ENCODE results near the gene COPZ1. TPM values are rescaled to one million over a fixed set of nuclear protein-coding genes. Genes with fewer than 3 reads are reported as not detected.

COPZ1 gene
- polyA plus RNA-seq, 3 donors: 78.9 to 190 (median 176) TPM

DNA sequence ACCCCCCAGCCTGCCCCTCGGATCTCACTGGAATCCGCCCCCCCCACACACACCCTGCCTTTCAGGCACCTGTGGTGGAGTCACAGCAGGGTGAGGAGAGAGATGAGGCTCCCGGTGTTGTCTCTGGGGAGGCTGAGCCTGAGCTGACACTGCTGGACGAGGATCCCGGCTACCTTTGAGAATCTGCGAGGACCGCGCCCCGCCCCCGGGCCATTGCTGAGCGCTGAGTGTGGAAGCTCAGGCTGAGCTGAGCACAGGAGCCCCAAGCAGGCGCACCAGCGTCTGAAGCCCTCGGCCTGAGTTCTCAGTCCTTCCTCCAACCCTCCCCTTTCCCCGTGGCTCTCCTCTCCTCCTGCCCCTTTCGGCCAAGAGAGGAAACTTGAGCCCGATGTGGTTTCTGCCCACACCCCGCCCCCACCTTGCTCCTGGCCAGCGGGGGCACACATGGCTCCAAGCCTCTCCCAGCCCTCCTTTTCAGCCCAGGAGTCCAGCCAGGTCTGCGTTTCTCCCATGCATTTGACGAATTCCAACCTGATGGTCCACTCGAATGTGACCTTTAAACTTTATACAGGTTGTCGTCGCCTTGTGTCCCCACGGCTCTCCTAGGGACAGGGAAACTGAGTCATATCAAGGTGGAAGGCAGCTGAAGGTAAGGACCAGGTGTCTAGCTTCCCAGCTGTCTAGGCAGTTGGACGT is 24.1 kb upstream of the COPZ1 start, which contains the start of gene NFE2:
NFE2 (minus strand) TSS at position 284 of the 696 bp plus-strand sequence. CDS start 5,767 bp downstream, outside the sequence.
- Mint-ChIP-seq H3K36me3 (peaks cover 4 to 22% of the 10 kb centered on the region in 2 donors), H3K4me1 (peaks cover 79% of the 10 kb centered on the region), H3K27ac (peak within 1 kb of the TSS; percentile 90 to 93 (median 91)), H3K9me3 (peaks cover 0 to 4% (median 0%) of the 10 kb centered on the region in 7 donors), H3K27me3 (ENCODE audit: low read depth in 3 of 3) (peaks cover 0 to 1% (median 1%) of the 10 kb centered on the region in 3 donors), H3K4me3 (peak within 1 kb of the TSS; percentile 86 to 99)
- no peaks in the 10 kb centered on the region for H3K27me3 ChIP-seq (ENCODE audit: control insufficient read depth in 2 of 2, insufficient read depth in 2 of 2, low read length in 2 of 2)
- H4K20me1 ChIP-seq (ENCODE audit: insufficient read depth, low read length): peaks cover 10% of the 10 kb centered on the region
- H2AFZ ChIP-seq (ENCODE audit: insufficient read depth, low read depth, low read length, poor library complexity, severe bottlenecking): peak within 1 kb of the TSS; percentile 77
- peak within 1 kb of the TSS; percentile 63 to 87 for H3K27ac ChIP-seq (ENCODE audit: low read depth in 1 of 2, low read length in 2 of 2)
- peaks cover 94% of the 10 kb centered on the region for H3K79me2 ChIP-seq (ENCODE audit: insufficient read depth, low read length)
- WGBS (ENCODE audit: insufficient coverage): under 1% methylated on average over 20 of the region's 26 CpGs
- intact Hi-C loops (cut with micrococcal nuclease): loop anchor here in 1 of 2 donors (2.0 kb wide), 1 partner anchor 28 kb away; no protein-coding TSS in a partner anchor
- no peaks in the 10 kb centered on the region for H3K9me3 ChIP-seq (replicated peaks in 1 of 2; ENCODE audit: control insufficient read depth in 1 of 2, insufficient read depth in 1 of 2, low read length in 2 of 2)
- H3K4me2 ChIP-seq (replicated peaks; ENCODE audit: extremely low read depth, low read length, poor library complexity, severe bottlenecking): peak within 1 kb of the TSS; percentile 99
- peaks cover 0 to 2% of the 10 kb centered on the region in 2 donors for H3K36me3 ChIP-seq (replicated peaks in 1 of 2; ENCODE audit: control insufficient read depth in 1 of 2, insufficient read depth in 2 of 2, low read length in 2 of 2)
- H3K9ac ChIP-seq (ENCODE audit: insufficient read depth, low read length, poor library complexity, severe bottlenecking): peak within 1 kb of the TSS; percentile 73
- peak; percentile 65 to 75 (median 66) for DNase-seq
- TF ChIP-seq CTCF (IDR thresholded peaks at IDR 0.05): no peak
- peak within 1 kb of the TSS; percentile 80 to 99 (median 93) for H3K4me3 ChIP-seq (replicated peaks in 1 of 3; ENCODE audit: low read depth in 2 of 3, low read length in 3 of 3)
- peaks cover 84 to 97% of the 10 kb centered on the region in 2 donors for H3K4me1 ChIP-seq (ENCODE audit: control insufficient read depth in 1 of 2, insufficient read depth in 2 of 2, low read length in 2 of 2)

GRCh38 chr12:54301428-54302048 is 23.4 kb upstream of the COPZ1 start:
- no peak for DNase-seq
- Histone ChIP-seq H3K4me1 (ENCODE audit: control insufficient read depth in 1 of 2, insufficient read depth in 2 of 2, low read length in 2 of 2) (peaks cover 84 to 97% of the 10 kb centered on the region in 2 donors), H3K4me3 (replicated peaks in 1 of 3; ENCODE audit: low read depth in 2 of 3, low read length in 3 of 3) (peak overlapping the region; percentile 80 to 99 (median 93)), H3K27me3 (ENCODE audit: control insufficient read depth in 2 of 2, insufficient read depth in 2 of 2, low read length in 2 of 2) (no peaks in the 10 kb centered on the region), H3K36me3 (replicated peaks in 1 of 2; ENCODE audit: control insufficient read depth in 1 of 2, insufficient read depth in 2 of 2, low read length in 2 of 2) (no peaks in the 10 kb centered on the region), H3K27ac (ENCODE audit: low read depth in 1 of 2, low read length in 2 of 2) (peak overlapping the region; percentile 63 to 87), H3K9ac (ENCODE audit: insufficient read depth, low read length, poor library complexity, severe bottlenecking) (peak overlapping the region; percentile 73), H4K20me1 (ENCODE audit: insufficient read depth, low read length) (peaks cover 4% of the 10 kb centered on the region), H3K4me2 (replicated peaks; ENCODE audit: extremely low read depth, low read length, poor library complexity, severe bottlenecking) (peak overlapping the region; percentile 99), H3K79me2 (ENCODE audit: insufficient read depth, low read length) (peaks cover 94% of the 10 kb centered on the region), H2AFZ (ENCODE audit: insufficient read depth, low read depth, low read length, poor library complexity, severe bottlenecking) (peak overlapping the region; percentile 77), H3K9me3 (replicated peaks in 1 of 2; ENCODE audit: control insufficient read depth in 1 of 2, insufficient read depth in 1 of 2, low read length in 2 of 2) (no peaks in the 10 kb centered on the region)
- peak overlapping the region; percentile 90 to 93 (median 91) for H3K27ac Mint-ChIP-seq
- intact Hi-C loops (cut with micrococcal nuclease): loop anchor here in 1 of 2 donors (2.0 kb wide), 1 partner anchor 27 kb away; no protein-coding TSS in a partner anchor
- H3K4me1 Mint-ChIP-seq: peaks cover 78% of the 10 kb centered on the region
- H3K27me3 Mint-ChIP-seq (ENCODE audit: low read depth in 3 of 3): peaks cover 0 to 1% (median 1%) of the 10 kb centered on the region in 3 donors
- H3K36me3 Mint-ChIP-seq: peaks cover 2 to 16% of the 10 kb centered on the region in 2 donors
- no CpG with 5 or more reads among the region's 1 CpG for WGBS (ENCODE audit: insufficient coverage)
- no peak for TF ChIP-seq CTCF (IDR thresholded peaks at IDR 0.05)
- H3K4me3 Mint-ChIP-seq: peak overlapping the region; percentile 86 to 99
- H3K9me3 Mint-ChIP-seq: peaks cover 0 to 4% (median 0%) of the 10 kb centered on the region in 7 donors
